GM19452 (cell line): ENCODE measurements around the gene POU3F2.

Experiments
- ATAC-seq: cut with Tn5 transposase; IDR thresholded peaks from one replicate; pipeline ENCODE4 v1.9.1; 2021; ENCODE audit not compliant: unreplicated experiment

The POU3F2 gene

DNA sequence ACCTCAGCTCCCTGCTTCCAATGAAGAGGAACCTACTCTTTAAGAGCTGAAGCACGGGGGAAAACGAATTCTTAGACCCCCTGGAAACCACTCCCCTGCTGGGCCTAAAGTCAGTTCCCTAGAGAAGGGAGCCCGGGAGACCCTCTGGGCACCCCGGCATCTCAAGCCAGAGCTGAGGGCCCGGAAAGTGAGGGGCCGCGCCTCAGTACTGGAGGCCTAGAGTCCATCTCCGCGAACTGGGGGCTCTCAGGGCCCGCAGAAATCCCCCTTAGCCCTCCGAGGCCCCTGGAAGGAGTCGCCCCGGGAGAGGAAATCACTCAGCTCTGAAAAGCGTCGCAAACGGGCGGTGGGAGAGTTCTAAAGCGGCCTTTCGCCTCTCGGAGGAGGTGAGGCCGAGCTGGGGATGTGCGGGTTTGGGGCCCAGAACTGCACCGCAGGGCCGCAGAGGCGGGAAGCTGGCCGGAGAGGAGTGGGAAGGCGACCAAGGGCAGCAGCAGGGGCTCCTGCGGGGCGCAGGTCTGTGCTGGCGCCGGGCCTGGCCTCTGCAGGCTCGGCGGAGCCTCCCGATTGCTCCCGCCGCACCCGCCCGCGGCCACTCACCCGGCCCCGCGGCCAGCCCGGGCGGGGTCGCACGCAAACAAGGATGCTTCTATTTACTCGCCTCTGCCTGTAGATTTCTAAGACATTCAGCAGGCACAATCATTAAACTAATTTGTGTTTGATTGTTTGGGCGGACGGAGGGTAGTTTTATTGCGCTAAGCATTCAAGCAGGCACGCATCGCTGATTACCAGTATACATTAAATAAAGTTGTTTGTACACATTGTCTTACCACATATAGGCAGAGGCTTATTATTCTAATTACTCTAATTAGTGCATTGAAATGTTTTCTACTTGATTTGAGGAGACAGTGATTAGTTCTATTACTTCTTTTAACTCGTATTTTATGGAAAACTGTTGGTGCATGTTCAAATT lies 9.2 kb downstream of the POU3F2 start:
- ATAC-seq = no peak

DNA sequence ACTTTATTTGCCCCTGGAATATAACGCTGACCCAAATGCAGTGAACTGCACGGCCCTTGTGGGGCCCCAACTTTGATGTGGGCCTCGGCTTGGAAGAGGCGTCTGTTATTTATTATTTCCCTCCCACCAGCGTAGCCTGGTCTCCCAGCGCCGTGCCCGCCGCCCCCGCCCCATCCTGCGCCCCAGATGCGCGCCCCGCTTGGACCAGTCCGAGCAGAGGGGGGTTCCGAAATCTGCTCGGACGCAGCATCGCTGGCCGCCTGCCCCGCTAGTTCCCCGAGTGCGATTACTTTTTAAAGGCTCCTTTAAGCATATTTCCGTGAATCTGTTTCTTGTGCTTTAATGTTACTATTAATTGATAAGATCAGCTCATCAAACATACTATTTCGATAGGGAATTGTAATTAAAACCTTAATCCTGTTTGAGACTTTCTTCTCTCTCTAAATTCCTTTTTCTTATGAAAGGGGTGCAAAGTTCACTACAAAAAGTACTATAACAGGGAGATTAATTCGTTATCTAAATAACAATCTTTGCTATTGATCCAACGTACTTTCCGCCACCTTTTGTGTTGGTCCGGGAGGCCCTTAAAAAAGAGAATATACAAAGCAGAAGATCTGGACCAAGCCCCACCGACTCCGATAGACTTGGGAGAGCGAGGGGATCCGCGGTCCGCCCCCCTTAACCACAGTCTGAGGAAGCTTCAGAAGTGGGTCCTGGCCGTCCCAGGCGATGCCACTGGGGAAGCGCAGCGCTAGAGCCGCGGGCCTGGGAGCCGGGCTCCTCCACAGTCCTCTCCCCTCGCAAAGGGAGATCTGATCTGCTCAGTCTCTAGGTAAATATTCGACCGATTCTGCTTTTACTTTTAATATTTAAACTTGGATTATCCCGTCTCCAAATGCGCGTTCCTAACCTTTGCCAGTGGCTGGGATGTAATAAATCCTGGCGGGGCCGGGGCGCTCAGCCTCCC lies 10.2 kb downstream of the POU3F2 start:
- no peak for ATAC-seq

DNA sequence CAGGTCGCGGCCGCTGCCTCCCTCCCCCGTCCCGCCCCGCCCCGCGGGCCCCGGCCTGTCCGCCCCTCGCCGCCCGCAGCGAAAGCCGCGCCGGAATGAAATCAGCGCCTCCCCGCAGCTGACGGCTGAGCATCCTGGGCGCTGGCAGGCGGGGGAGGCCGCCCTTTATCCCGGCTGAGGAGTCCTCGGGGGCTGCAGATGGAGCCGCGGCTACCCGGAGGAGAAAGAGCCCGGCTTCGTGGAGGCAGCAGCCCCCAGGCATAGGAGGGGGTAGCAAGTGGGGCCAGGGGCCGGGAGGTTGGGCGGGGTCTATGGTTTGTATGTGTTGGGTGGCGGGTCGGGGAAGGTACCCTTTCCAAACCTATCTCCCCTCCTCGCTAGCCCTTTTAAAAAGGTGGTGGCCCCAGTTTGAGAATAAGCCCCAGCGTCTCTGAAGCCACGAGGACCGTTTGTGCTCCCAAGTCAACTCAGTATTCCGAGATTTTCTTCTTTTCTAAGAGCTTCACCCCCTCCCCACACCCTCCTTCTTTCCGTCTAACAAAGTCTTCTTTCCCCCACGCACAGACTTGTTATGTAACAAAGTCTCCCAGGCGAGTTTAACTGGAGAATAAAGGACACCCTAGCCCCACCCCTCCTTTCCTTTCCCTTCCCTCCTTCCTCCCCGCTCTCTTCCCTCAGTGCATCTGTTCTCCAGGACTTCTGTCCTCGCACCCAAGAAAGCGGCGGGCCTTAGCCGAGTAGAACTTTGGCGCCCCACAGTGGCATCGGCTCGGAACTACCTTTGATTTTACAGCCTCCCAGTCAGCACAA lies 11.0 kb downstream of the POU3F2 start:
- peak; percentile 46 for ATAC-seq

DNA sequence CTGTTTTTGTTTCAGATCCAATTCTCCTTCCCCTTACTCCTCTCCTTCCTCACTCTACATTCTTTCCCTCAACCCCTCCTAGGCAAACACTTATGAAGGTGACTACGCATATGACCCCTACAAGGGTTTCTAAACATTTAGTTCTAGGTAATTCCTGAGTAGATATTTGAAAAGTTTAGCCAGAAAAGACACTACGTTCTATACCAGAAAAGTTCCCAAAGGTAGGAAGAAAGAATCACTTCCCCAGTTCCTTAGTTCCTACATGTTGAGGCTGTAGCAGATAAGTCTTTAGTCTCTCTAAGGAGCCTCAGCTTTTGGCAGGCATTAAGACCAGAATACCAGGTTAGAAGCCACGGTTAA lies 11.6 kb downstream of the POU3F2 start:
- ATAC-seq = no peak

DNA sequence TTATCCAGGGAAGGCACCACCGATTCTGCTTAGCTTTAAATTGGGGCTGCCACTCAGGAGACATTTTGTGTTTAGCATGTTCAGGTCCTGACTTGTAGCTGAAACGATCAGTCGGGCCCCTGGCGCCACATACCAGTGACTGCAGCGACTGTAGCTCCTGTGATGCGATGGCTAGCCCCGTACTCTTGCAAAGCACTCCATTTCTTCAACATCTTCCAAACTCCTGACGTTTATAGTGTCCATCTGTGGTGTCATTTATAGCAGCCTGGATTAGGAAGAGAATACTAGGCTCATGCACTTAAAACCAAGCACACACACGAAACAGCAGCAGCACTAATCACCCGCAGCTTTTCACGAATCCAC lies 13.0 kb downstream of the POU3F2 start:
- ATAC-seq = no peak

DNA sequence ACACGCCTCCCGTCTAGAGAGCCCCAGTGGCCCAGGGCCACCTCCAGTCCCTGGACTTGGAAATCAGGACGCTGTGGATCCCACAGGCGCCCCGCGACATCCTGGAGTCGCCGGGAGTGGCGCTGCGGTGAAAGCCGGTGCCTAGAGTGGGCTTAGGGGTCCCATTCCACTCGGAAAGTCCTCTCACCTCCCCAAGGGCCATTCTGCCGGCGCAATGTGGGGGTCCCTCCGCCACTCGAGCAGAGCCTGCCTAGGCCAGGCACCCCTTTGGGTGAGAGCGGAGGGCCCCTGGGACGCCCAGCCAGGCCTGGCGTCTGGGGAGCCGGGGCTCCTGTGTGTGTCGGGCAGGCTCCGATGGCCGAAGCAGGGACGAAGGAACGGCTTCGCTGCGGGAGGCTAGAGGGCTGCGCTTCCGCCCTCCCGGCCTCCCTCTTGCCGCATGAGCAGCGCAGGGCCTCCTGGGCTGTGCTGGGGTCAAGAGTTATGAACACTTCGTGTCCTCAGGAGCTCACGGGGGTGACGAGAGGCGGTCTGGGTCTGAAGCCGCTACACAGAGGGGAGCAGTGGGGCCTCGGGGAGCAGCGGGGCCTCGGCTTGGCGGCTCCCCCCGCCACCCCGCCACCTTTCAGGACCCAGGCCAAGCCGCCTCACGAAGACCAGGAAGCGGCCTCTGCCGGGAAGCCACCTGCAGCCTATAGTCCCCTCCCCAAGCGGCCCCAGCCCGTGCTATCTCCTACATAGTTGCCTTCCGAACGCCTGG lies 13.6 kb downstream of the POU3F2 start:
- ATAC-seq = peak; percentile 53

DNA sequence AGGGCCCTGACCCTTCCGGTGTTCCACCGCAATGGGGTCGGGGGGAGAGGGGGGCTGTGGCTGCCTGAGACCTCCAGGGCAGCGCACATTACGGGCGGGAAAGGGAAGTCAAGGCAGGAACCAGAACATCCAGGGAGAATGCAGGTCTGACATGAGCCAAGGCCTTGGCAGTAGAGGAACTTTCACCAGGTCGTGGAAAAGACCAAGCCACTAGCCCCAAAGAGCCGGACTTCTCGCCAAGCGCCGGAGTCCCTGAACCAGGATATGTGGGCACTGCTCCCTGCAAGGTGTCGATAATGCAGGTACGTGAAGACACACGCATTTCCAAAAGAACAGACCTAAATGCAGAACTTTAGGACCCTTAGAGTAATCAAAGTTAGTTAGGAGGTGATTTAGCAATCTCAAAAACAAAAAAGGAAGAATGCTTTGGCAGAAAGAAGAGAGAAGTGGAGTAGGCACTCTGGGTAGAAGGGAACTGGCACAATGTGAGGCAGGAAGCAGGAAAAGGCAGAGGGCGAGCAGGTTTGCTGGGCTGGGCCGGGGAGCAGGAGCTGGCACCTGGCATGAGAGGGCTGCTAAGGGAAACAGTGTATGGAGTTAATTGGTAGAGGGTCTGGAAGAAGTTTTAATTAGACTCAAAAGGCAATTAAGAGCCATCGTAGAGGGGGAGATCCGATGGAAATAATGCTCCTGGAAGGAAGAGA lies 14.3 kb downstream of the POU3F2 start:
- no peak for ATAC-seq

DNA sequence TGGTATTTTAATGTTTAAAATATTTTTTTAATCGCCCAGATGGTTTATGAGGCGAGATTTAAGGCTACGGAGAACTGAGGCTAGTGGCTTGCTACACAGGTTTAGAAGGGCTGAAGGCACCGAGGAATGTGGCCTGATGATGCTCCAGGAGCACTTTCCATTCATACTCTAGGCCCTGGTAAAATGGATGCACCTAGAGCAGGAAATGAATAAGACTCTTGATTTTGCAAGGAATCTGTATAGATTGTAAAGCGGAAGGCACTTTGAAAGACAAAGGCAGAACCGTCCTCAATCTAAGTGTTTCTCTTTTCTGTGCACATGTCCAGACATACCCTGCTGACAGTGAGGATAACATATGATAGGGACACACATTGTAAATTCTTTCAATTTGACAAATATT lies 30.1 kb downstream of the POU3F2 start:
- ATAC-seq = no peak

DNA sequence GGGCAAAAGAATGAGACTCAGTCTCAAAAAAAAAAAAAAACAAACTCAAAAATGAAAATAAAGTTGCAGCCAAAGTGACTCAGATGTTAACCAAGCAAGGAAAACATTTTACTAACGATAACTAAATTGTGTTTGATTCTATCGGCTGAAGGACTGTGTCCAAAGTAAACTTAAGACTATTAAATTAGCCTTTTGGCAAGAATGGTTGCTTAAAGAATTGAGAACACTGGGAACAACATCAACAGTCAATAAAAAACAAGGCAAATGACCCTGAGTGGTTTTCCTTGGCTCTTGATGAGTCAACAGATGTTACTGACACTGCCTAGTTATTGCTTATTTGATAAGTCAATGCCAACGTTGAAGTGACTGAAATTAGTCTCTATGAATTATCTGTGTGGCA lies 36.7 kb downstream of the POU3F2 start:
- no peak for ATAC-seq

DNA sequence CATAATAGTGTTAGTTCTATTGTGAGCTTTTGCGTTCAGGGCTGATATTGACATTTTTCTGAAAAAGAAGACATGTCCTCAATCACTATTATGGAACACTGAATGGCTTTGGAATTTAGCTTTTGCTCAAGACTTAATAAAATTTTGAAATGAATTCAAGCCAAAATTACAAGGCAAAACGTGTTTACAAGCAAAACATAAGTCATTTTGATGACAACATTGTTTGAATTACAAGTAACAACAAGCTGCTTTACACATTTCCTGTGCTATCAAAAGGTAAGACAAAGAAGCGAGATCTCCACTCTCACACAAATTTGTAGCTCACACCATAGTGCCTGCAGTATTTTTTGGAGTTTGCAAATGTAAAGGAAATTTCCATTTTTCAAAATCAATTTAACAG lies 37.4 kb downstream of the POU3F2 start:
- no peak for ATAC-seq

DNA sequence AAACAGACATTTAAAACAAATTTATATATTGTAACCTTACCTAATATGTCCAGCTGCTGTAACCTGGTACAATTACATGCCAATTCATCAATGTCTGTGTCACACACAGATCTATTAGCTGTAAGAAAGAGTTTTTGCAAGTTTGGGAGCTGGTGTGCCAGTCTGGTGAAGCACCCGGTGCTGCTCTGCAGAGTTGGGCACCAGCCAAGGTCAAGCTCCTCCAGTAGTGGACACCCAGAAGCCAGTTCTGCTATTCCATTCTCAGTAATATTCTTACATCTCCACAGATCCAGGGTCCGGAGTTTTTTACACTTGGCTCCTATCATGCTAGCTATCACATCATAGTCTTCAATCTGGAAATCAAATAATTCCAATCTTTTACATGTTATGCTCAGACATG lies 41.0 kb downstream of the POU3F2 start:
- ATAC-seq = no peak

DNA sequence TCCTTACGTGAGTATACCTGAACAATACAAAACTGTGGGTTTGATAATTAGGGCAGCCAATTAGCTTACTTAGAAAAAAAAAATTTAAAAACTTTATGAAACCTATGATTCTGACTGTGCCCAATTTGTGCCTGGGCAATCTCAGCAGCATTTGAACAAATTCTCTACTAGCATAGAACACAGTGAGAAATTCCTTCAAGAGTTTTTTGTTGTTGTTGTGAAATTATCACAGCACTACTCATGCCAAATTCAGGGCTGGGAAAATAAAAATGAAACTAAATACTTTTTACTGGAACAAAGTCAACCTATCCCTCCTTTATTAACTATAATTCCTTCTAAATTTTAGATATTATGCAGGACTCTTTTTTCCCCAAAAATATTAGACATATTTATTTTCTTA lies 42.9 kb downstream of the POU3F2 start:
- no peak for ATAC-seq

DNA sequence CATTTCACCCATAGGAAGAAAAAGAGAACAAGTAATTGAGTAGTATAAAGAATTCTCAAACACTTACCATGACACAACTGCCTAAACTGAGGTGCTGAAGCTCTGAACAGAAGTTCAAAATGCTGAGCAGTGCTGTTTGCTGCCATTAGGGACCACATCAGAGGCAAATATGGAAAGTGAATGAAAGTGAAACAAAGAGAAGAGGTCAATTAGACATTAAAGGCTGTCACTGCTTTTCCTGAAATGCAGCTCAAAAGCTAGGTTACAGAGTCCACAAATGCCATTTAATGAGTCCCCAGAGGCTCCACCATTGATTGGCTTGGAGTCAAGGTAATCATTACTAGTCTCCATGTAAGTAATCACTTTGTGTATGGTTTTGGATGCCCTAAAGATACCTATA lies 46.1 kb downstream of the POU3F2 start:
- ATAC-seq = peak; percentile 96

DNA sequence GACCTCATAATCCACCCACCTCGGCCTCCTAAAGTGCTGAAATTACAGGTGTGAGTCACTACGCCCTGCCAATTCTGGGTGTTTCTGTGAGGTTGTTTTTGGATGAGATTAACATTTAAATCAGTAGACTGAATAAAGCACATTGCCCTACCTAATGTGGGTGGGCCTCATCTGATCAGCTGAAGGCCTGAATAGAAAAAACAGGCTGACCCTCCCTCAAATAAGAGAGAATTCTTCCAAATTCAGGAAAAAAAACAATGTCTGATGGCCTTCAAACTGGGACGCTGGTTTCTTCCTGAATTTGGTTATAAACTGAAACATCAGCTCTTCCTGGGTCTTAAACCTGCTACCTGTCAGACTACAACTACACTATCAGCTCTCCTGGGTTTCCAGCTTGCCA lies 51.0 kb downstream of the POU3F2 start:
- ATAC-seq = no peak

DNA sequence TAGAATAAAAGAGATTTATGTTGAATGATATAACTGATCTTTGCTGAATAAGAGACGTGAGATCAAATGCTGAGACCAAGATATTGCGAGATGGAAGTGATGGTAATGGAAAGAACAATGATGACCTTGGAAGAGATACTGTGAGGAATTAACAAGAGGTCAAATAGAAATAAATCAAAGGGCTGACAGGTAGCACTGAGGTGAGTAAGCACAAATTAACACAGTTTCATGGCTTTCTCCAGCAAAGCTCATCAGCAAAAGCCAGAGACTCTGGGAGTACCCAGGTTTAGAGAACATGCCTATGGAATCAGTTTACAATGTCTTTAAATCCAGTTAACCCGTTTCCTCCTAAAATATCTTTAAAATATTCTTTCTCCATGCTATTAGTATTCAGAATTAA lies 53.3 kb downstream of the POU3F2 start:
- no peak for ATAC-seq
